GM23338 (cell line): ENCODE measurements around the gene SAMD13. TPM values are rescaled to one million over a fixed set of nuclear protein-coding genes. Genes with fewer than 3 reads are reported as not detected.

Source experiments
- ATAC-seq: fragments of 200-7000 bp; cut with Tn5 transposase; 3 replicates; pipeline ENCODE4 v1.9.1; 2020
- DNase-seq: peaks from one replicate; pipeline ENCODE4 v3.0.0-alpha.2; 2015; ENCODE audit warnings: low spot score
- H2AFZ ChIP-seq: fragments of 200-600 bp; sonication (generic); 2 replicates; pipeline ENCODE4 v1.8.0; 2016; ENCODE audit warnings: antibody characterized with exemption, mild to moderate bottlenecking, moderate library complexity
- H3F3A ChIP-seq: fragments of 200-600 bp; sonication (generic); replicated peaks from 2 replicates; pipeline ENCODE4 v1.8.0; 2017; ENCODE audit warnings: antibody characterized with exemption, mixed run types, low read depth
- H3K27ac ChIP-seq: fragments of 200-600 bp; sonication (generic); 2 replicates; pipeline ENCODE4 v1.6.1; 2016; ENCODE audit warnings: low read depth
- H3K27me3 ChIP-seq: fragments of 200-600 bp; sonication (generic); 2 replicates; pipeline ENCODE4 v1.8.0; 2016; ENCODE audit warnings: mild to moderate bottlenecking, mixed run types, moderate library complexity; ENCODE audit not compliant: insufficient read depth
- H3K36me3 ChIP-seq: fragments of 200-600 bp; sonication (generic); 2 replicates; pipeline ENCODE4 v1.8.0; 2016; ENCODE audit warnings: mild to moderate bottlenecking; ENCODE audit not compliant: insufficient read depth
- H3K4me1 ChIP-seq: fragments of 200-600 bp; sonication (generic); 2 replicates; pipeline ENCODE4 v1.8.0; 2016; ENCODE audit warnings: mild to moderate bottlenecking, moderate library complexity; ENCODE audit not compliant: insufficient read depth
- H3K4me2 ChIP-seq: fragments of 200-600 bp; sonication (generic); 2 replicates; pipeline ENCODE4 v1.7.1; 2017; ENCODE audit warnings: mixed run types
- H3K4me3 ChIP-seq: fragments of 200-600 bp; sonication (generic); 2 replicates; pipeline ENCODE4 v1.6.1; 2016; ENCODE audit warnings: mixed run types
- H3K79me2 ChIP-seq: fragments of 200-600 bp; sonication (generic); replicated peaks from 2 replicates; pipeline ENCODE4 v1.8.0; 2017; ENCODE audit warnings: mild to moderate bottlenecking; ENCODE audit not compliant: insufficient read depth
- H3K9me2 ChIP-seq: fragments of 200-600 bp; sonication (generic); 2 replicates; pipeline ENCODE4 v1.8.0; 2017; ENCODE audit not compliant: insufficient read depth
- H4K20me1 ChIP-seq: fragments of 200-600 bp; sonication (generic); replicated peaks from 2 replicates; pipeline ENCODE4 v1.8.0; 2017; ENCODE audit warnings: mild to moderate bottlenecking; ENCODE audit not compliant: insufficient read depth
- H3K27ac Mint-ChIP-seq: 2 replicates; pipeline ENCODE4 v1.8.0; 2020; ENCODE audit warnings: inconsistent platforms, mild to moderate bottlenecking, moderate library complexity, mixed read lengths
- H3K27me3 Mint-ChIP-seq: 3 replicates; pipeline ENCODE4 v1.8.0; 2022; ENCODE audit warnings: low read depth, mild to moderate bottlenecking, moderate library complexity, mixed read lengths, inconsistent platforms; ENCODE audit not compliant: insufficient read depth, poor library complexity
- H3K36me3 Mint-ChIP-seq: 3 replicates; pipeline ENCODE4 v1.8.0; 2021; ENCODE audit warnings: low read depth, mild to moderate bottlenecking, inconsistent platforms, moderate library complexity, mixed read lengths
- H3K4me1 Mint-ChIP-seq: 3 replicates; pipeline ENCODE4 v1.8.0; 2020; ENCODE audit warnings: mild to moderate bottlenecking, inconsistent platforms, mixed read lengths
- H3K4me3 Mint-ChIP-seq: 3 replicates; pipeline ENCODE4 v1.8.0; 2021; ENCODE audit warnings: moderate library complexity, mild to moderate bottlenecking, inconsistent platforms, mixed read lengths
- H3K9me3 Mint-ChIP-seq: 3 replicates; pipeline ENCODE4 v1.8.0; 2020; ENCODE audit warnings: moderate library complexity, mild to moderate bottlenecking, inconsistent platforms, mixed read lengths
- CREB1 ChIP-seq: fragments of 250-450 bp; sonication (Bioruptor Pico); IDR thresholded peaks from 2 replicates; pipeline ENCODE4 v1.5.0; 2020; ENCODE audit warnings: low read depth, mild to moderate bottlenecking, moderate library complexity
- CTCF ChIP-seq, 2 experiments: fragments of 200-600 bp in 1 of 2; sonication (generic) in 1 of 2; conservative IDR thresholded peaks; 2 replicates each; pipeline versions ENCODE4 v1.5.1 to v1.6.1; 2016 to 2017; ENCODE audit warnings: antibody characterized with exemption in 2 of 2, low read depth in 2 of 2, mild to moderate bottlenecking in 2 of 2, moderate library complexity in 1 of 2
- POLR2AphosphoS5 ChIP-seq: IDR thresholded peaks from 2 replicates; pipeline ENCODE4 v1.6.1; 2016; ENCODE audit warnings: antibody characterized with exemption, low read depth
- ZNF331 ChIP-seq: fragments of 250-450 bp; sonication (Bioruptor Pico); IDR thresholded peaks from 2 replicates; pipeline ENCODE4 v1.5.0; 2020; ENCODE audit warnings: low read depth, mild to moderate bottlenecking, moderate library complexity
- ZNF462 ChIP-seq: fragments of 250-450 bp; sonication (Bioruptor Pico); IDR thresholded peaks from 2 replicates; pipeline ENCODE4 v1.5.0; 2020; ENCODE audit warnings: mild to moderate bottlenecking, moderate library complexity
- polyA plus RNA-seq: library from polyadenylated mRNA; unstranded; fragments of >200 nt; fragmentation: Nextera tagmentation; extraction: Ambion mirVana; gene quantifications from 2 replicates; pipeline ENCODE4 v1.2.1, GENCODE V29; 2016
- total RNA-seq: library from RNA; depleted of rRNA; stranded (reverse); fragments of >200 nt; shearing (Covaris generic); gene quantifications from 2 replicates; pipeline ENCODE4 v1.2.3, GENCODE V29; 2014

SAMD13 gene
- total and polyA plus RNA-seq, 2 experiments from 2014 or later = 2.5 to 3.6 TPM

GRCh38 chr1:84386716-84387479 lies 85.4 kb downstream of the SAMD13 start (continued):
- TF ChIP-seq ZNF462 (CRISPR knock-in tag) = no peak
- no peak for TF ChIP-seq ZNF331 (CRISPR knock-in tag)

- H3K4me3 ChIP-seq = no peak overlapping the region
- H3K27ac Mint-ChIP-seq = no peak overlapping the region
- ATAC-seq (peak; percentile 96), DNase-seq (peak; percentile 70)
- H3K9me3 Mint-ChIP-seq = no peaks in the 10 kb centered on the region
- no peak overlapping the region for H3K4me2 ChIP-seq
- H3F3A ChIP-seq = no peaks in the 10 kb centered on the region
- H3K4me3 Mint-ChIP-seq = no peak overlapping the region
- H3K27me3 Mint-ChIP-seq = peaks cover 2% of the 10 kb centered on the region
- no peaks in the 10 kb centered on the region for H4K20me1 ChIP-seq
- no peaks in the 10 kb centered on the region for H3K36me3 Mint-ChIP-seq
- H3K27me3 ChIP-seq = no peaks in the 10 kb centered on the region
- TF ChIP-seq POLR2AphosphoS5 (no peak), CREB1 (no peak), CTCF (conservative IDR thresholded peaks at IDR 0.05; ENCODE audit: low read depth in 2 of 2) (peak; percentile 52 to 65)
- no peaks in the 10 kb centered on the region for H3K36me3 ChIP-seq
- H3K4me1 Mint-ChIP-seq = peaks cover 12% of the 10 kb centered on the region; the same call in 2 of the 3 replicates
- peak overlapping the region; percentile 35; the same call in 1 of the 2 replicates for H2AFZ ChIP-seq
- no peaks in the 10 kb centered on the region for H3K79me2 ChIP-seq
- H3K9me2 ChIP-seq = no peaks in the 10 kb centered on the region
- H3K27ac ChIP-seq = no peak overlapping the region
- 0 out of 2 replicates have a peak, but pooled peaks cover 3% of the 10 kb centered on the region for H3K4me1 ChIP-seq
Measured at GRCh38 chr1:84387480-84388163, 86.1 kb downstream of the SAMD13 start.
